GM18519 (cell line): ENCODE data around the gene KCNQ1.

Experiments
- ATAC-seq: cut with Tn5 transposase; IDR thresholded peaks from one replicate; pipeline ENCODE4 v1.9.1; 2021; ENCODE audit warnings: mild to moderate bottlenecking, moderate library complexity; ENCODE audit not compliant: unreplicated experiment, low FRiP score

KCNQ1 gene

GRCh38 chr11:2719831-2720590, 275.2 kb downstream of the KCNQ1 start:
- ATAC-seq, result no peak

- no peak for ATAC-seq
Measured at GRCh38 chr11:2721210-2721916, 276.6 kb downstream of the KCNQ1 start.

GRCh38 chr11:2722955-2723354, 278.1 kb downstream of the KCNQ1 start:
- ATAC-seq, result no peak

GRCh38 chr11:2724104-2724503, 279.3 kb downstream of the KCNQ1 start:
- no peak for ATAC-seq

GRCh38 chr11:2724653-2725367, 280.0 kb downstream of the KCNQ1 start:
- no peak for ATAC-seq

- no peak for ATAC-seq
Measured at GRCh38 chr11:2725368-2726300, 280.8 kb downstream of the KCNQ1 start.

- no peak for ATAC-seq
Measured at GRCh38 chr11:2726964-2727363, 282.2 kb downstream of the KCNQ1 start.

GRCh38 chr11:2728128-2728662, 283.4 kb downstream of the KCNQ1 start:
- ATAC-seq, result no peak

GRCh38 chr11:2728663-2729332, 284.0 kb downstream of the KCNQ1 start:
- no peak for ATAC-seq

- no peak for ATAC-seq
Measured at GRCh38 chr11:2729841-2730240, 285.0 kb downstream of the KCNQ1 start.

GRCh38 chr11:2730272-2731129, 285.7 kb downstream of the KCNQ1 start:
- no peak for ATAC-seq

GRCh38 chr11:2731130-2732125, 286.6 kb downstream of the KCNQ1 start:
- ATAC-seq, result no peak

- ATAC-seq, result no peak
Measured at GRCh38 chr11:2732261-2732939, 287.6 kb downstream of the KCNQ1 start.

- ATAC-seq, result no peak
Measured at GRCh38 chr11:2732940-2733628, 288.3 kb downstream of the KCNQ1 start.

GRCh38 chr11:2734181-2735052, 289.6 kb downstream of the KCNQ1 start:
- ATAC-seq, result no peak
